OCI-LY1 (cell line): Measurements from ENCODE around the gene TXNIP.
A peak's percentile ranks its signal among the peaks of the same experiment; 100 is the strongest.

Experiments used
- H2AFZ ChIP-seq: fragments of 200-600 bp; sonication (generic), shearing (Covaris generic); 2 replicates; pipeline ENCODE4 v1.6.0; 2014; ENCODE audit warnings: antibody characterized with exemption, mild to moderate bottlenecking, low read length
- H3F3A ChIP-seq: fragments of 200-600 bp; sonication (generic), shearing (Covaris generic); 2 replicates; pipeline ENCODE4 v1.6.0; 2014; ENCODE audit warnings: mild to moderate bottlenecking, antibody characterized with exemption, low read length, moderate library complexity; ENCODE audit not compliant: insufficient read depth
- H3K27ac ChIP-seq: fragments of 200-600 bp; sonication (generic); 2 replicates; pipeline ENCODE4 v1.5.1; 2014; ENCODE audit warnings: low read length, mixed run types, mild to moderate bottlenecking, low read depth; ENCODE audit not compliant: poor library complexity, severe bottlenecking
- H3K27me3 ChIP-seq: fragments of 200-600 bp; sonication (generic); 2 replicates; pipeline ENCODE4 v1.6.0; 2014; ENCODE audit warnings: antibody characterized with exemption, mild to moderate bottlenecking, low read length, moderate library complexity; ENCODE audit not compliant: insufficient read depth
- H3K36me3 ChIP-seq: fragments of 200-600 bp; sonication (generic); 2 replicates; pipeline ENCODE4 v1.6.1; 2014; ENCODE audit warnings: mild to moderate bottlenecking, antibody characterized with exemption, low read length, moderate library complexity, mixed read lengths; ENCODE audit not compliant: insufficient read depth
- H3K4me1 ChIP-seq: fragments of 200-600 bp; sonication (generic); 2 replicates; pipeline ENCODE4 v1.5.1; 2014; ENCODE audit warnings: mild to moderate bottlenecking, low read length, moderate library complexity; ENCODE audit not compliant: insufficient read depth, severe bottlenecking
- H3K4me2 ChIP-seq: fragments of 200-600 bp; sonication (generic), shearing (Covaris generic); 2 replicates; pipeline ENCODE4 v1.6.1; 2014; ENCODE audit warnings: low read length
- H3K4me3 ChIP-seq: fragments of 200-600 bp; sonication (generic); 2 replicates; pipeline ENCODE4 v1.5.1; 2014; ENCODE audit warnings: low read length, low read depth, mild to moderate bottlenecking, mixed read lengths; ENCODE audit not compliant: poor library complexity, severe bottlenecking
- H3K79me2 ChIP-seq: fragments of 200-600 bp; shearing (Covaris generic); 2 replicates; pipeline ENCODE4 v1.6.1; 2016; ENCODE audit warnings: mixed run types, low read length, mixed read lengths; ENCODE audit not compliant: insufficient read depth
- H3K9ac ChIP-seq: fragments of 200-600 bp; sonication (generic), shearing (Covaris generic); 2 replicates; pipeline ENCODE4 v1.6.1; 2014; ENCODE audit warnings: mild to moderate bottlenecking, low read length, mixed read lengths
- H3K9me2 ChIP-seq: fragments of 200-600 bp; sonication (generic), shearing (Covaris generic); 2 replicates; pipeline ENCODE4 v1.6.1; 2014; ENCODE audit warnings: low read depth, mild to moderate bottlenecking, low read length, mixed read lengths
- H3K9me3 ChIP-seq: fragments of 200-600 bp; shearing (Covaris generic); 2 replicates; pipeline ENCODE4 v1.6.1; 2014; ENCODE audit warnings: low read length, mixed read lengths
- H4K20me1 ChIP-seq: fragments of 200-600 bp; sonication (generic), shearing (Covaris generic); 2 replicates; pipeline ENCODE4 v1.6.0; 2016; ENCODE audit warnings: mild to moderate bottlenecking, low read length; ENCODE audit not compliant: insufficient read depth
- CTCF ChIP-seq: fragments of 200-600 bp; sonication (generic), shearing (Covaris generic); IDR thresholded peaks from 2 replicates; pipeline ENCODE4 v1.5.1; 2017; ENCODE audit warnings: mild to moderate bottlenecking, antibody characterized with exemption, low read length, moderate library complexity, mixed read lengths
- EZH2 ChIP-seq: fragments of 200-600 bp; sonication (generic), shearing (Covaris generic); IDR thresholded peaks from 2 replicates; pipeline ENCODE4 v1.8.0; 2017; ENCODE audit warnings: borderline replicate concordance, mixed run types, mild to moderate bottlenecking, antibody characterized with exemption, low read length, moderate library complexity, mixed read lengths

Gene TXNIP

GRCh38 chr1:146013559-146013922 lies 17.2 kb upstream of the TXNIP start:
- Histone ChIP-seq H3K36me3 (no peaks in the 10 kb centered on the region), H3F3A (no peaks in the 10 kb centered on the region), H3K27ac (no peak overlapping the region), H3K4me2 (no peak overlapping the region), H3K9me3 (no peaks in the 10 kb centered on the region), H3K79me2 (no peaks in the 10 kb centered on the region), H4K20me1 (no peaks in the 10 kb centered on the region), H3K27me3 (no peaks in the 10 kb centered on the region), H3K4me3 (no peak overlapping the region), H2AFZ (no peak overlapping the region), H3K4me1 (no peaks in the 10 kb centered on the region), H3K9me2 (no peaks in the 10 kb centered on the region), H3K9ac (no peak overlapping the region)
- TF ChIP-seq EZH2 (no peak), CTCF (no peak)

DNA sequence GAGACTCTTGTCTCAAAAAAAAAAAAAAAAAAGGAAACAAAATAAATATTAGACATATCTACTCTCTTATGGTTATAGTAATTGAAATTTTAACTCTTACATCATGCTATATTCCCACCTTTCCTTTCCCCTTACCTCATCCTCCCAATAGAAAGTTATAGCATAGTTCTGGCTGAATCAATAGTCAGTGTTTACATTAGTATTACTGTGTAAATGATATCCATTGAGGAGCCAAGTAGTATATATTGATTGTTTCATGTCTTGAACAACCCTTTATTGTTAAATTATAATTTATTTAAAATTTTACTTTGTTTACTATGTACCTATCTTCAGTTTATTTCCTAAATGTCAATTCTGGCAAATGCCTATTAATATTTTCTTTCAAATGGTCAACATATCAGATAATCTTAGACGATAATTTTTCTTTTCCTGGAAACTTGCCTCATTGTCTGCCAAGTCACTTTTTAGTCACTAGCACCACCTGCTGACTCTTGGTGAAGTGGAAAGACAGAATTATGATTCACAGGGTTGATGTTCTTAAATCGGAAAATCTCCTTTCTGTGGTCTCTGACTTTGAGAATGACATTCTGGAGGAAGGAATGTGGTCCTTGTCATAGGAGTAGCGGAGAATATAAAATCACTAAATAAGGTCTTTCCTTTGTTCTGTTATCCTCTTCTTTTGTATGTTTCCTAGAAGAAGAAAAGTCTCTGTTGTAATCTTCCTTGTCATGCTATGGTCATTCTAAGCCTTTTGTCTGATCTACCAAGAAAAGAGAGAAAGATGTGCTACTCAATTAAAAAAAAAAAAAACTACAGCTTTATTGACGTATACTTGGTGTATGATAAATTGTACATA lies 16.6 kb upstream of the TXNIP start:
- Histone ChIP-seq H3K79me2 (no peaks in the 10 kb centered on the region), H3K36me3 (no peaks in the 10 kb centered on the region), H3K27me3 (no peaks in the 10 kb centered on the region), H4K20me1 (no peaks in the 10 kb centered on the region), H3K9me3 (no peaks in the 10 kb centered on the region), H3K4me1 (no peaks in the 10 kb centered on the region), H3K4me3 (no peak overlapping the region), H3F3A (no peaks in the 10 kb centered on the region), H3K9me2 (no peaks in the 10 kb centered on the region), H2AFZ (no peak overlapping the region), H3K4me2 (no peak overlapping the region), H3K9ac (no peak overlapping the region), H3K27ac (no peak overlapping the region)
- TF ChIP-seq CTCF: peak; percentile 91
- TF ChIP-seq EZH2: no peak

GRCh38 chr1:146010126-146010738 lies 13.9 kb upstream of the TXNIP start:
- Histone ChIP-seq H3K9me3 (no peaks in the 10 kb centered on the region), H3K36me3 (no peaks in the 10 kb centered on the region), H4K20me1 (no peaks in the 10 kb centered on the region), H3K79me2 (no peaks in the 10 kb centered on the region), H3K9ac (no peak overlapping the region), H3F3A (no peaks in the 10 kb centered on the region), H3K4me2 (no peak overlapping the region), H3K4me3 (no peak overlapping the region), H3K9me2 (no peaks in the 10 kb centered on the region), H3K27me3 (no peaks in the 10 kb centered on the region), H2AFZ (no peak overlapping the region), H3K4me1 (peaks cover 26% of the 10 kb centered on the region), H3K27ac (no peak overlapping the region)
- no peak for TF ChIP-seq EZH2
